Endodermal cell (in vitro differentiated cells): Measurements from ENCODE around the gene GTF3C1. TPM values are rescaled to one million over a fixed set of nuclear protein-coding genes. Genes with fewer than 3 reads are reported as not detected.

Source experiments
- DNase-seq: peaks from one replicate; pipeline ENCODE4 v3.0.0-alpha.2; 2017
- H3K27ac ChIP-seq: 2 replicates; pipeline ENCODE4 v1.5.1; 2013; ENCODE audit warnings: mild to moderate bottlenecking, low read depth, low read length, moderate library complexity
- H3K27me3 ChIP-seq: 2 replicates; pipeline ENCODE4 v1.6.1; 2013; ENCODE audit warnings: mild to moderate bottlenecking, low read length, moderate library complexity; ENCODE audit not compliant: insufficient read depth, control insufficient read depth, poor library complexity, severe bottlenecking
- H3K36me3 ChIP-seq: 2 replicates; pipeline ENCODE4 v1.7.0; 2013; ENCODE audit warnings: mild to moderate bottlenecking, low read length, moderate library complexity; ENCODE audit not compliant: control insufficient read depth, insufficient read depth
- H3K4me1 ChIP-seq: one replicate; pipeline ENCODE4 v1.7.0; 2013; ENCODE audit warnings: low read length; ENCODE audit not compliant: control insufficient read depth, insufficient read depth
- H3K4me3 ChIP-seq: 2 replicates; pipeline ENCODE4 v1.5.1; 2013; ENCODE audit warnings: mild to moderate bottlenecking, low read length, moderate library complexity
- H3K9ac ChIP-seq: 2 replicates; pipeline ENCODE4 v1.6.1; 2013; ENCODE audit warnings: mild to moderate bottlenecking, low read length, moderate library complexity; ENCODE audit not compliant: poor library complexity, severe bottlenecking; ENCODE audit errors: extremely low read depth
- H3K9me3 ChIP-seq: 2 replicates; pipeline ENCODE4 v1.6.1; 2013; ENCODE audit warnings: mild to moderate bottlenecking, low read length, moderate library complexity; ENCODE audit not compliant: control insufficient read depth
- H3K27ac Mint-ChIP-seq: 2 replicates; pipeline ENCODE4 v1.8.0; 2020; ENCODE audit warnings: mixed read lengths
- H3K27me3 Mint-ChIP-seq: 2 replicates; pipeline ENCODE4 v1.8.0; 2021; ENCODE audit warnings: mild to moderate bottlenecking, mixed read lengths; ENCODE audit not compliant: insufficient read depth
- H3K36me3 Mint-ChIP-seq: 2 replicates; pipeline ENCODE4 v1.8.0; 2020; ENCODE audit warnings: low read depth, mixed read lengths
- H3K4me1 Mint-ChIP-seq: 2 replicates; pipeline ENCODE4 v1.8.0; 2020; ENCODE audit warnings: mixed read lengths
- H3K4me3 Mint-ChIP-seq: 2 replicates; pipeline ENCODE4 v1.8.0; 2020; ENCODE audit warnings: mild to moderate bottlenecking, moderate library complexity, mixed read lengths
- H3K9me3 Mint-ChIP-seq: 2 replicates; pipeline ENCODE4 v1.8.0; 2020; ENCODE audit warnings: mild to moderate bottlenecking, mixed read lengths
- CTCF ChIP-seq: fragments of 200-600 bp; sonication (generic); conservative IDR thresholded peaks from 2 replicates; pipeline ENCODE4 v1.5.0; 2021; ENCODE audit warnings: antibody characterized with exemption, mild to moderate bottlenecking
- WGBS, 2 experiments: methylation state at CpG; one replicate each; pipeline versions ENCODE4 v1.1.5 to v1.1.7; 2013; ENCODE audit warnings: missing lambda C conversion rate in 2 of 2, mixed read lengths in 1 of 2; ENCODE audit not compliant: insufficient coverage in 1 of 2, insufficient read length in 1 of 2; 5-methylcytosine and 5-hydroxymethylcytosine counted together
- total RNA-seq, 2 donors: library from RNA; stranded (reverse); fragmentation: NEBNext Ultra II Directional in 1 of 2; extraction: Animal tissue kit (Norgen Biotek cat#: 25700) in 1 of 2; gene quantifications; 2 replicates in 1 of 2; 3 replicates in 1 of 2; pipeline ENCODE4 v1.2.1, GENCODE V29; 2021

Gene GTF3C1
- total RNA-seq, 2 donors from 2014 or later = 138 TPM

GRCh38 chr16:27410761-27411160 is 139.0 kb downstream of the GTF3C1 start:
- no peak for DNase-seq
- WGBS, 2 experiments = 100% methylated on average over 1 of the region's 1 CpG
- Mint-ChIP-seq H3K36me3 (no peaks in the 10 kb centered on the region), H3K9me3 (no peaks in the 10 kb centered on the region), H3K4me1 (no peaks in the 10 kb centered on the region), H3K4me3 (no peak overlapping the region), H3K27me3 (no peaks in the 10 kb centered on the region), H3K27ac (no peak overlapping the region)
- Histone ChIP-seq H3K27ac (no peak overlapping the region), H3K9me3 (no peaks in the 10 kb centered on the region), H3K36me3 (no peaks in the 10 kb centered on the region), H3K4me3 (no peak overlapping the region), H3K27me3 (no peaks in the 10 kb centered on the region), H3K9ac (no peak overlapping the region), H3K4me1 (no peaks in the 10 kb centered on the region)
- no peak for TF ChIP-seq CTCF

Other genes with a start within 250 kb of the GTF3C1 start
- gene IL4R, start 235.9 kb downstream of the GTF3C1 start, total RNA-seq = 10 to 100 TPM; 30.6 to 31.6 TPM
- under 1 TPM in 1 of 2 donors, not detected in 1; 0.18 TPM for gene IL21R, start 147.7 kb downstream of the GTF3C1 start, total RNA-seq
- gene KATNIP, start 231 bp upstream of the GTF3C1 start, total RNA-seq = 10 to 100 TPM; 33.6 to 39.1 TPM